PC-9 (cell line): ENCODE measurements around the gene ACKR1.

Experiments used
- EZH2 ChIP-seq: fragments of 200-600 bp; sonication (generic); IDR thresholded peaks from 2 replicates; pipeline ENCODE4 v1.8.0; 2017; ENCODE audit warnings: antibody characterized with exemption, low read depth
- TF ChIP-seq, protein P1 (sequence below): fragments of 200-600 bp; sonication (generic); conservative IDR thresholded peaks from 2 replicates; pipeline ENCODE4 v1.6.1; 2017; ENCODE audit warnings: mixed run types, antibody characterized with exemption, mild to moderate bottlenecking, moderate library complexity

DNA sequence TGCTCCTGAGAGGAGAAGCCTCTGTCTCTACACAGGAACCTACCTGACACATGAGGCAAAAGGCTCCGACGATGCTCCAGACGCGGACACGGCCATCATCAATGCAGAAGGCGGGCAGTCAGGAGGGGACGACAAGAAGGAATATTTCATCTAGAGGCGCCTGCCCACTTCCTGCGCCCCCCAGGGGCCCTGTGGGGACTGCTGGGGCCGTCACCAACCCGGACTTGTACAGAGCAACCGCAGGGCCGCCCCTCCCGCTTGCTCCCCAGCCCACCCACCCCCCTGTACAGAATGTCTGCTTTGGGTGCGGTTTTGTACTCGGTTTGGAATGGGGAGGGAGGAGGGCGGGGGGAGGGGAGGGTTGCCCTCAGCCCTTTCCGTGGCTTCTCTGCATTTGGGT is 3.9 kb upstream of the ACKR1 start:
- TF ChIP-seq, protein P1, sequence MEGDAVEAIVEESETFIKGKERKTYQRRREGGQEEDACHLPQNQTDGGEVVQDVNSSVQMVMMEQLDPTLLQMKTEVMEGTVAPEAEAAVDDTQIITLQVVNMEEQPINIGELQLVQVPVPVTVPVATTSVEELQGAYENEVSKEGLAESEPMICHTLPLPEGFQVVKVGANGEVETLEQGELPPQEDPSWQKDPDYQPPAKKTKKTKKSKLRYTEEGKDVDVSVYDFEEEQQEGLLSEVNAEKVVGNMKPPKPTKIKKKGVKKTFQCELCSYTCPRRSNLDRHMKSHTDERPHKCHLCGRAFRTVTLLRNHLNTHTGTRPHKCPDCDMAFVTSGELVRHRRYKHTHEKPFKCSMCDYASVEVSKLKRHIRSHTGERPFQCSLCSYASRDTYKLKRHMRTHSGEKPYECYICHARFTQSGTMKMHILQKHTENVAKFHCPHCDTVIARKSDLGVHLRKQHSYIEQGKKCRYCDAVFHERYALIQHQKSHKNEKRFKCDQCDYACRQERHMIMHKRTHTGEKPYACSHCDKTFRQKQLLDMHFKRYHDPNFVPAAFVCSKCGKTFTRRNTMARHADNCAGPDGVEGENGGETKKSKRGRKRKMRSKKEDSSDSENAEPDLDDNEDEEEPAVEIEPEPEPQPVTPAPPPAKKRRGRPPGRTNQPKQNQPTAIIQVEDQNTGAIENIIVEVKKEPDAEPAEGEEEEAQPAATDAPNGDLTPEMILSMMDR, result no peak
- TF ChIP-seq EZH2, result no peak
